Medulla oblongata (tissue), 1 donor: ENCODE results near the gene BCCIP.

ENCODE experiments used
- DNase-seq: peaks from one replicate; pipeline ENCODE4 v3.0.0-alpha.2; 2015; ENCODE audit errors: extremely low spot score

The BCCIP gene

DNA sequence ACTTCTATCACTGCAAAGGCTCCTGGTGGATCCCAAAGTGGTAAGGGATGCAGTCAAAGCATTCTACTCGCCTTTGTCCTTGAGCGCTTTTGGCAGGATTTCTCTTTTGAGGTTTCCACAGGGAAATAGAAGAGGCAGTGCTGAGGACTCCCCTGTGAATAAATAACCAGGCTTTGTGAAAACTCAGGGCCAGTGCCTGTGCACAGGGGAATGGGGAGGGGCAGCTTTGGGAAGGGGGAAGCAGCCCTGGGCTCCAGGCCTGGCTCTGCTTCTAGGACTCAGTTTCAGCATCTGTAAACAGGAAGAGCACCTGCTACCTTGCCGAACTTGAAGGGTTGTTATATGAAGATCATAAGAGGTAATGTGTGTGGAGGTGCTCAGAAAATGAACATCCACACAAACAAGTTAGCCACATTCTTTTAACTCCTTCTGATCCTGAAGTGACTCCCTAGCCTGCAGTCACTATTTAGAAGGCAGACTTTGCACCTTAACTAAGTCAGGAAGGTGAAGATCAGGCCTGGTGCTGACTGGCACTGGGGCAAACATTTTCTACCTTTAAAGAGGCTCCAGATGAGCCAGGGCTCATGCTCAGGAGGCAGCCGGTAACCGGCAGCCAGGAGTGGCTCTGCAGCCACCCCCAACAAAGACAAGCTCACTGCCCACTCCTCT, 25.2 kb upstream of the BCCIP start:
- DNase-seq = no peak

DNA sequence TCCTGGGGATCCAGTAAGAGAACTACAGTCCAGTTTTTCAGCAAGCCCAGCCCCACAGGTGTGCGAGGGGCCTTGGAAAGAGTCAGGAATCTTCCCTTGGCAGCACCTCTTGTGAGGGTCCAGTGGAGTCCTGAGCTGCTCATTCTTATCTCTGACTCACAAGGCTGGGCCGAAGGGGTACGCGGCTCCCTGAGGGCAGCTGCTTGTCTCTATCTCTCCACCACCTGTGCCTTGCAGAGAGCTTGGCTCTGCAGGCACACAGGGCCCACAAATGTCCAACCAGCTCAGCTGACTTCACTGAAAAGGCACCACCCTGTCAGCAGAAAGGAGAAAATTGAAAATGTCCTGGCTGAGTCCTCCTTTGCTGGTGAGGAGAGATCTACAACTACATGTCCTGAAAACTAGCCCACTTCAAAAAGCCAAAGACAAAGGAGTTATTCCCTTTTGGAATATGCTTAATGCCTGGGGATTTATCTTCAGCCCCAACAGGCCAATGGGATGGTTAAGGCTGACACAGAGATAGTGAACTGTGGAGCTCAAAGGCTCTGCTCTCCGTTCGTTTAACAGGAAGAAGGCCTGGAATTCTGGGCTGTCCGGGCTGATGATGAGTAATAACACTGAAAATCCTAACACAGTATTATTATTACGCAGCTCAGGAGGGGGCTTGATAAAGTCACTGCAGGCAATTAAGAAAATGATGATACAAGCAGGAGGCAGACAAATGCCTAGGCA, 23.7 kb upstream of the BCCIP start:
- no peak for DNase-seq

DNA sequence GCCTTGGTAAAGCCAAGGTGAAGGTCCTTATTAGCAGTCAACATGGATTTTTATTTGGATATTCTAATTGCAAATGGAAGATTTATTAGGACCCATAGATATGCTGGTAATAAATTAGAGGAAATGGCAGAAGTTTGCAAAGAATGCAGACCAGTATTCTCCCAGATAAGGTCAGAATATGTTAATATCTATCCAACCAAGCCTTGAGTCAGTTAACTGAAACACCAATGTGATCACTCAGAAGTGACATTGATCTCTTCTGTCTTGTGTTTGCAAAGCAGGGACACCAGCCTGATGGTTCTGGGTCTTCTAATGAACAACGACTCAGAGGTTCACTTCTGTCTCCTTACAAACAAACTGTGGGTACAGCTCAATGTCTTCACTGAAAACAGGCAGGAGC, 21.8 kb upstream of the BCCIP start:
- no peak for DNase-seq

DNA sequence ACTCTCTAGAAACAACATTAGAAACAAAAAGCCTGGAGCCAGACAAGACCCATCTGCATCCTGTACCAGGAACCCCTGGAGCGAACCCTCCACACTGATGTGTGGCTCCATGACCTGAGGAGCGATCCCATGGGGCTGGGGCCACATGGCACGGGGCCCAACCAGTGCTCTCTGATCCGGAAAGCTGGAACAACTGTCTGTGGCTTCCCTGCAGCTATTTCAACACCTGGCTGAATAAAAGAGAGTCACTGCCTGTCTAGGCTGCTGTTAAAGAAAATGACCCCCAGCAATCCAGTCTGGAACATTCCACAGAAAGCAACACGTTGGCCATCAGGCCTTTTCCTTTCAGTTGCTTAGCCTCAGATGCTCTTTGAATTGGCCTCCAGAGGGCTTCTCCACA, 21.2 kb upstream of the BCCIP start:
- no peak for DNase-seq

DNA sequence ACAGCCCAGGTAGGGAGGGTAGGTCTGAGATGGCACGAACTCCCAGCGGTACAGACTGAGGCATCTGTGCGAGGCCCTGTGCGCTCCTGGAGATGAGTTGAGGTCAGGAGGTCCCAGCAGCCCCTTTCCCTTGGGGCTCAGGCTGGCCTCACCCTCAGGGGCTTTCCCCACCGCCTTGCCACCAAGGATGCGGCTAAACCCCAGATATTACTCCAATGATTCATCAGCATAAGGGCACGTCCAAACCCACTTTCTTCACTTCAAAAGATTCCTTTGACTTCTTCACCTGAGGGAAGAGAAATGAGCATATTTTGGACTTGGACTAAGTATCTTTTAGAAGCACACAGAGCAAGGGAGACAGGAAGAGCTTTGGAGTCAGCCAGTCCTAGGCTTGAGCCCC, 20.6 kb upstream of the BCCIP start:
- DNase-seq = no peak

DNA sequence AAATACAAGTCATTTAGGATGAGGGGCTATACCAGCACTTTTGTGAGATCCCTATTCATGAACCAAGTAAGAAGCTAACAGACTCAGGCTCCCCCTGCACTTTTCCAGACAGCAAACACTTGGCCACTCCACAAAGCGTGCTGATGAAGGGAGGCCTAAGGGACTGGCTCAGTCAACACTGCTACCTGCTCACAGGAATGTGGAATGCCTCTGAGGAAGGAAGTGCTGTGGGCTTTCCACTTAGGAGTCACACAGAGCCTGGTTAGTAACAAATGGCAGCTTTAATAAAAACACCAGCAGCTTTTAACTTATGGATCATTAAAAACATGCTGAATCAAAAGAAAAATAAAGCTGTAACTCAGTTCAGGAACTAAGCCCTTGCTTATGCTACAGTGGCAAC, 15.3 kb upstream of the BCCIP start:
- no peak for DNase-seq

DNA sequence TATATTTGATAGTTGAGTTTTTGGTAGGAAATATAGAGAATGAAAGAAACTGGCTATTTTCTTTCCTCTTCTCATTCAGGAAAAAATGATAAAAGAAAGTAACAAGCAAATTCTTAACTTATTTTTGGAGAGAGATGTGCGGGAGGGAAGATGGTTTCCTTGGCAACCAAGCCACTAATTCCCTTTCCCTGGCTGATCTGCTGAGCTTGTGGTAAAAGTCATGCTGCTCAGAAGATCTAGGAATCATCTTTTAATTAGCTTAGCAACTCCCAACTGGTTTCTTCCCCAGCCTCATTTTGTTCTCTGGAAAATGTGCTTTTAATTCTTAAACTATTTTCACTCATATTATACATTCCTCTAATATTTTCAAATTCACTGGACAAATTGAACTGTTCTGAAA, 12.1 kb upstream of the BCCIP start:
- DNase-seq = no peak

DNA sequence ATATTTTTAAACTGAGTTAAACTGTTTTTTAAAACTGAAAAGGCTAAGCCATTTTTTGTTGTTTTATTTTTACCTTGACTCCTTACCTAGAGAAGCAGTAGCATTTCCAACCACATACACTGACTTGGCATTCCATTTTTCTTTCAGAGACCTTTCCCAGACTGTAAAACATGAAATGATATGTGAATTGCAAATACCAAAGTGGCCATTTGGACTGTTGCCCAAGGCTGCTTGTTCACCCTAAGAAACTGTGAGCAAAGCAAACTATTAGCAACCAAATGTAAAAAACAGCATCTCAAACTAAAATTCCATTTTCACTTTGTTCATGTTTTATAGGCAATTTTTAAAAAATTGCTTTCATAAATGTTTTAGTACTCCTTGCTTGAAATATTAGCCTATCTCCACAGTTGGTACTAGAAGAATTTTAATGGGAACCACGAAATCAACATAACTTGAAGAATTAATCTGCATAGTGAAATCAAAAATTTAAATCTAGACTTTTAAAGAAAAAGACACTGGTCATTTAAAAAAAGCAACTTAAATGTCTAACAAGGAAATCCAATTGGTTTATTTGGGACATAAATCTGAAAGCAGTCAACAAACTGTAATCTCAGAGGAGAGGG, 11.1 kb upstream of the BCCIP start:
- DNase-seq = no peak

DNA sequence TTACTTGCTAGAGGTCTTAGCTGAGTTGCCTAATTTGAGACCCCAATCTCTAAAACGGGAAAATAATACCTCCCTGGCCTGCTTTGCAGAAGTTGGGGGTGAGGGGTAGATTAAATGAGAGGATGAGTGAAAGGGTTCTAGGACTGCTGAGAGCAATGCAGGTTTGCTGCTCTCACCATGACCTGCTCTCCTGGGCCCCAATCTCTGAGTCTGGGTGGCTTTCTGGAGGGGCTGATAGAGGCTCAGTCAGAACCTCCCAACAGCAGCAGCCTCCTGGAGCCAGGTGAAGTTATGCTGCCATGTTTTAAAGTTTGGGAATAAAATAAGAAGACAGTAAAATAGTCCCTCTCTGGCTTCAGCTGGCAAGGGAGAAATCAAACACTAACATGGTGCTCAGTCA, 7.6 kb upstream of the BCCIP start:
- DNase-seq = no peak

DNA sequence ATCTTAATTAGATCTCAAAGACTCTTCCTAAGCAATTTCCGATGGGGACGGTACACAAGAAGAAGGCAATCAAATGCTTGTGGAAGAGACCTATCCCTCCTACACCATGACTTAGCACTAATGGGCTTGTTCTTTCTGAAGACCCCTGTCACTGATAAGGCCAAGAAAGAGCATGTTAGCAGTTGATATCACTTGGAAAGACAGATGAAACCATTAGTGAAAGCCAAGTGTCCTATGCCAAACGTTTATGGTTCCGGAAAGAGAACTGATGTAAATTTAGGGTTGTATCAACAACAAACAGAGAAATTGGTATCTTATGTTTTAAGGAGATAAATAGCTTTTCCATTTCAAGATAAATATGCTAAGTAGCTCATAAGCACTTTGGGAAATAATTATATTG, 6.8 kb upstream of the BCCIP start:
- no peak for DNase-seq

DNA sequence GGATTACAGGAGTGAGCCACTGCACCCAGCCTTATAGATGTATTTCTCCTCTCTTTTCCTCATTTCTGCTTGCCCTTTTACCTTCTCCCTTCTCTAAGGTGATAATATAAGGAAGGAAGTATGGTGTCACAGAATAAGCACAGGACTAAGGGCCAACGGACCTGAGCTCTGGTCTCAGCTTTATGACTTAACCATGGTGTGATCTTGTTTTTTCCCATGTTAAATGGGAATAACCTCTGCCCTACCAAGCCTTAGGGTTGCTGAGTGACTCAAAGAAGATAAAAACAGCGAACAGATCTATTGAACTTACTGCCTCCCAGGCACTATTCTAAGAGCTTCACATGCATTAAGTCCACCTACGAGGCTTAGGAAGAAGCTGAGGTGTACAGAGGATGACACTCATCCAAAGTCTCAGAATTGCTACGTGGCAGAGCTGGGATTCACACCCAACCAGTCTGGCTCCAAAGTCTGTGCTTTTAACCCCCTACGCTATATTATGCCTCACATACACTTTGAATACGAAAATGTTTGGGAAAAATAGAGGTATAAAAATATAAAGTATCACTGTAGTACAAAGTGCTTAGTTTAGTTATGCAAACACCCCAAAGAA, 5.9 kb upstream of the BCCIP start:
- no peak for DNase-seq

DNA sequence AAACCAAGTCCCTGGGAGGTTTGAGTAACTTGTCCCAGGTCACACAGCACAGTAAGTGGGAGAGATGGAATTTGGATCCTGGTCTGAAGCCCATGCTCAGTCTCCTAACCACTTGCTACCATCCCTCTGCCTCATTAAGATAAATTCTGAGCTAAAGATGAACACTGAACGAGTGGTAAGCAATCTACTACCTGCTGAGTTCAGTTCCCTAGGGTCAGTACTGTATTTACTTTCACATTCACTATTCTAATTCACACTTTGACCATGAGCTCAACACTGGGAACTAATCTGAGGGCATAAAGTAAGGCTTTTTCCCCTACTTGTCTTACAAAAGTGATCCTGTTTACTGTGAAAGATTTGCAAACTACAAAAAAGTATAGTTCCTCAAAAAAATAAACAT, 2.6 kb upstream of the BCCIP start:
- DNase-seq = no peak

DNA sequence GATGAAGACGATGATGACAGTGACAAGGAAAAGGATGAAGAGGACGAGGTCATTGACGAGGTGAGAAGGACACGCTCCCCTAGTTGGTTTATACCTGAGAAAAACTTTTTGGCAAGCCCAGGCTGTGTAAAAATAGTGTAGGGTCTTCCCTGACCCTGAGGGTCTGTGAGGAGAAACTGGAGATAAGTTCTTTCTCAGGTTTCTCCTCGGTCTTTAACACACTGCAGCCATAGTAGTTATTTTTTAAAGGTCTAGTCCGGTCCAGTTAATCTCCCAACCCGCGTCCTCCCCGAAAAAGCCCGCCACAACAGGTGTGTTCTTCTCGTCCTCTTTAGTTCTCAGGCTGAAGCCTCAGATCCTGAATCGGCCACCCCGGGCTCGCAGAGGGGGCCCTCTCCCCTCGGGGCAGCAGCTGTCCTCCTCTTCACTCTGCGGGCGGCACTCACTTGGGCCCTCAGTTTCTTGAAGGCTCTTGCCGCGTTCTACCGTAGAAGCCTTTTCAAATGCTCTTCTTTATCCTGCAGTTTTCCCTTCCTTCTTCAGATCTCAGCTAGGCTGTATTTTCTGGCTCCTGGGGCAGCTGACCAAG, 411 bp downstream of the BCCIP start:
- no peak for DNase-seq

DNA sequence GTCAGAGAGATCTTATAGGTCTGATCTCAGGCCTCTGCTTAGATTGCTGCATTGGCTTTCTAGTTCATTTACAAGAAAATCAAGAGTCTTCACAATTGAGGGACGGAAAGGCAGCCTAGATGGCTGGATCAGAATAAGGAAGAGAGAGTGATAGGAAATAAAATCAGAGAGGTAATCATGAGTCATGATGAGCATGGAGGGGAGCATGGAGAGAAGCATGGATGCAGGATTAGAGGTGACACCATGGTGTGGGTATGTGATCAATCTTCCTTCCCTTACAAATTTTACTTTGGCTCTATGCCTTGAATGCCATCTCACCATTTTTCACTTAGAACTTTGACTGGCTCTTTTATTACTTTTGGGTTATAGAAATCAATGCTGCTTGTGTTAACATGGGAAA, 1.4 kb downstream of the BCCIP start:
- no peak for DNase-seq

DNA sequence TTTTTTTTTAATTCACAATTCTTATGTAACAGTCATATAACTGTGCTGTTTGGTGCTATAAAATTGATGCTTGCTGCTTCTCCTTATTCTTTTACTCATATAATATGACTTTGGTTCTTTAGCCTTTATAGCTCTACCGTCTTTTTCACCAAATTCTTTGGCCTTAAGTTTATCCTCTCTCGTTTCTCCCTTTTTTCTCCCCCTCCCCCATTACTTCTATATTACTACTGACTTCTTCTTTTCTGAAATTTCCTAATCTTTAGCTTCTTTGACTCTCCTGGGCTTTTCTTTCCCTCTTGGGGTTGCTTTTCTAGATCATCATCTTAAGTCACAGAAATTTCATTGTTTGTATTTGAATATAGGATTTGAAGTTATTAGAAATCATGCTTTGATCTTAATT, 3.8 kb downstream of the BCCIP start:
- no peak for DNase-seq

DNA sequence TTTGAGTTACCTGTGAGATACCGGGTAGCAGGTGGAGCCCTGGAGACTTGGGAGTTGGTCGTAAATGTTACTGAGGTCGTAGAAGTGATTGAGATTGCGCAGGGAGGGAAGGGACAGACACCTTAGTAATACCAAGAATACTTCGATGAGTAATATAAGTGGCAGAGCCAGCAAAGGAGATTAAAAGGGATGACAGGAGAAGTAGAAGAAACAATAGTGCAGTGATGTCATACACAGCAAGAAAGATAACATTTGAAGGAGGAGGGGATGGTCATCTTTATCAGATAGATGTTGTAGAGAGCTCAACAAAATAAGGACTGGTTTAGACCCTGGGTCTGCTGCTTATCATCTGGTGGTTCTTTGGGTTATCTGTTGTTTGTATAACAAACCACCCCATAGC, 5.0 kb downstream of the BCCIP start:
- DNase-seq = no peak

DNA sequence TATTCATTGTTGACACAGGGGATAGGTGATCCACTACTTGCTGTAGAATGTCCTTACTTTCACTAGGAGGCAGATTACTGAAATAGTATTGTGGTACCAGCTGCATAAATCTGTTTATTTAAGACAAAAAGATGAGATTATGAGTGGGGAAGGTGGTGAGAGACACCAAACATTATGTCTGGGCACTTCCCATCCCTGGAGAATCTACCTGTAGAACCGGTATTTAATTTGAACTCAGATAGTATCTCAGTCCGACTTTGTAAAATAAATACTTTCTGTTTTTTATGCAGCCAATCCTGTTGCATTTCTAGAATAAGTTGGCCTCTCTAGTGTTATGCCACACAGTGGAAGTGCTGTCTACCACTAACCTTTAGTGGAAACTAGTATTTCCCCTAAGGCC, 13.4 kb downstream of the BCCIP start:
- no peak for DNase-seq

DNA sequence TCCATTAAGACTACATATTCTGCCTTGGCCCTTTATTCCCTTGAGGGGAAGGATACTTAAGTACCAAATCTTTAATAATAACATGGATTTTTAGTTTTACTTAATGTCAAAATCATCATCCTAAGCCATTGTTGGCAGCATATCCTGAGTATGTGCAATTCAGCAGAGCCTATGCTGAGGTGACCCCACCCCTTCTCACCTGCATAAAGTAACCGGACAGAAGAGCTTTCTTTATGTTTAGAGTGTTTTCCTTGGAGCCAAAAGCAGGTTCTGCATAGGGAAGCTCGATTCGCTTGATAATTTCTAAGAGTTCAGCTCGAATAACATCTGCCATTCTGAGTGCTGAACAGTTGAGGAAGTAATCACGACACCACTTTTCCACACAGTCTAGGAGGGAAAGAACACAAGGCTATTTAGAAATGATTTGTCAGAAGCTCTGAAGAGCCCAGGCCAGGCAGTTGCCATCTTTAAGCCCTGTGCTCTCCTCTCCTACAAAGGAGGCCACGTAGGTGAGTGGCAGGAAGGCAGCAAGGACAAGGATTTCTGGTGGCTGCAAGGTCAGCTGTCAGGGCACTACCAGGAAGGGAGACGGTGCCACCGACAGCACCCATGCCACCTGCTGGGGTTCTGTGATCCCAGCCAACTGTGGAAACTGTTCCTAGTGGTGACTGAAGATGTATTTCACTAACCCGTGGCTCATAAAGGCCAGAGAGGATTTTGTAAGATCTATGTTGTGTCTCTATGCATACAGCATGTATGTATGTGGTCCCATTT, 15.6 kb downstream of the BCCIP start:
- no peak for DNase-seq

DNA sequence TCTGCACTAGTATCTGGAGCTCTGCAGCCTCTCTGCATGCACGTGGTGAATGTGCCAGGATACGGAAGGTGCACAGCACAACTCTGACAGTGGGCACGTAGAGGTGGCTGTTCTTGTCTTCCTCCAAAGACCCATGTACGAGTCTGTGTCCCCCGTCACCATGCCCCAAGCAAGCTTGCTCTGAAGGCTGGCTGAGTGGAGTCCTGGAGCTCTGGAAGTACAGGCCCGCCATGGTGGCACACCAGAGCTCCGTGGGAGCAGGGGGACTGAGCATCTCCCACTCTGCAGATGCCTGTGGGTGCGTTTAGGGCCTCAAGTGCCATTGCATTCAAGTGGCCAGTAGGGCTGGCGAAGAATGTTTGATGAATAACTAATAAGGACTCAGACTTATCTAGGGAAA, 17.1 kb downstream of the BCCIP start:
- DNase-seq = no peak

DNA sequence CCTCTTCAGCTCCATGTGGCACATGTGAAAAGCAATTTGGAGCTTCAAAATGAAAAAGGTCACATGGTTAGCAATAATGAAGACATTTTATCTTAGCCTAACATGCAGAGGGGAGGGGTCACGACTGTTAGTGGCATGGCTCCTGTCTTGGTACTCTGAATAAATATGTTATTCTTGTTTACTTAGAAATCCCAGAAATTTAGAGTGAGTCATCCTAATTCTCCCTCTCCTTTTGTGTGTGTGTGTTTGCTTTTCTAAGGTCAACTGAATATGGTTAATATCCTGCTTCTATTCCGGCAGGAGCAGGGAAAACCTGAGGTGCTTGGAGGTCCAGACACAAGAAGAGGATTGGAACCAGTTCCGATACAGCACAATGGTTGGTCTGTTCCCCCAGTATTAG, 17.6 kb downstream of the BCCIP start:
- no peak for DNase-seq

DNA sequence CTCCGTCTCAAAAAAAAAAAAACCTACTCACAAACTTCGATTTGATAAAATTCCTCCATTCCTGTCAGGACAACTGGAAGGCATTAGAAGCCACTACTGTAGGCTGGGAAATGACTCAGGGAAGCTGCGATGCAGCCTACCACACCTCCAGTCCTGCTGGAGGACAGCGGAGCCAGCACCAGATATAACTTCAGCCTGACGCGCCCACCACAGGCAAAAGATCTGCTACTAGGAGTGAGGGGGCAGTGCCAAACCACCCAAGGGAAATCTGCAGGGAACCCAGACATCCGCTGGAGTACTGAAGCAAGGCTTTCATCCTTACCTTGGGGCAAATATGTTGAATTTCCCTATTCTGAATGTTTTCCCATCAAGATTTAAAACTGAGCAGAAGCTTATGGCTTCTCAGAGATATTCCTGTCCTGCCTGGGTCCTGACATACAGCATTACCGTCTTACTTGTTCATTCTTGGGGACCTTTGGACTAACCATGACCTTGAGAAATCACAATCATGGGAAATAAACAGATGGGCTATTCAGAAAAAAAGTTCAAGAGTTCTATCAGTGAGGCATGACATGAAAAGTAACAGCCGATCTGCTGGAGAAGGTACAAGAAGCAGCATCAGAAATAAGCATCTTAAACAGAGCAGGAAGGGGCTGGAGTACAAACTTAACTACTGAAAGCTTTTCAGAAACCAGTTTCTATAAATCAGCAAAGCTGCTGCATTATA, 20.4 kb downstream of the BCCIP start:
- DNase-seq = no peak
